Stimulated activated CD4-positive, alpha-beta T cell treated with anti-CD3 and anti-CD28 coated beads, Interleukin-15, amount 100 ng/mL, for 48 hours (primary cell): Measurements from ENCODE around the gene GRM8.
"Not testable (repeated sequence)": the region's sequence is repeated elsewhere in the genome, so short reads cannot be mapped to it uniquely, and the experiment has no call there.

Source experiments
- DNase-seq, 2 donors: peaks; one replicate each; pipeline ENCODE4 v3.0.0-alpha.2; 2020; ENCODE audit warnings: low read depth in 2 of 2

GRM8 gene

DNA sequence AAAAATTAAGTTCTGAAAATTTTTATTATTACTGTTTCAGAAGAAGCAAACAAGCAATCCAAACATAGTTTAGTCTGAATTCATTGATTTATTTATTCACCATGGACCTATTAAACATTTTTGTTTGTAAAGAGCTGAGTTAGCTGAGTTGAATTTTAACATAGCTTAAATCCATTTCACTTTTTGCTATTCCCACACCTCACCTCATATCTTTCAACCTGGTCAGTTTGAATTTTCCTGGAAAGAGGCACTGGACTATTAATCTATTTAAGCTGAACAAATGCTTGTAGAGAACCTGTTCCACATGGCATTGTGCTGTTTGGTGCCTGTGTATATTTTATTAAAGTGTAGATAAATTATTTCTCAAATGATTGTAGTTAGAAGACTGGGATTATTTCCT is 344.2 kb downstream of the GRM8 start:
- DNase-seq = not testable (repeated sequence)

- not testable (repeated sequence) for DNase-seq
These were observed 345.1 kb downstream of the GRM8 start for GRCh38 chr7:126907657-126908056.

GRCh38 chr7:126905255-126905654 is 347.5 kb downstream of the GRM8 start:
- not testable (repeated sequence) for DNase-seq

DNA sequence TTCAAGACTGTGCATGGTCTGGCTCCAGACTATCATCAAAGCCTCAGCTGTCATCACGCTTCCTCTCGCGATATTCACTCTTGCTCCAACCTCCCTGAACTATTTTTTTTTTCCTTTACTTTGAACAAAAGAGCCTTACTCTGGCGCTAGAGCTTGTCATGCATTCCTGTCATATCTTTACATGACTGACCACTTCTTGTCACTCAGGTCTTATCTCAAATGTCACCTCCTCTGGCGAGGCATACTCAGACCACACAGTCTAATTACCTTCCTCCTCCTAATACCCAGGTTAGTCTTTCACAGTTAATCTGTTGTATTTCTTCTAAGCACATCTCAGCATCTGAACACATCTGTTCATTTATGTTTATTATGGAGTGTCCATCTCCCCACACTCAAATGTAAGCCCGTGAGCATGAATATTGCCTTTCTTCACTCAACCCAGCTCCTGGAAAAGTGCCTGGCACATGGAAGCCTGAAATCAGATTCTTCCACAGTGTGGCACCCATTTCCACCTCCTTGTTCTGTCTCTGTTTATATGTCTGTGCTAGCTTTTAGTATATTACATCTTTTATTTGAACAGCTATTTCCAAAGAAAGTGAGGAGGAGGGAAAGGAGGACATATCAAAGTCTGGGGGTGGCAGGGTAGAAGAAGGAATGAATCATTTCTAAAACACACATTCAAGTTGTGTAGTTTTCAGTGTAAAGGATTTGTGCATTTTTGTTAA is 351.5 kb downstream of the GRM8 start:
- not testable (repeated sequence) for DNase-seq

DNA sequence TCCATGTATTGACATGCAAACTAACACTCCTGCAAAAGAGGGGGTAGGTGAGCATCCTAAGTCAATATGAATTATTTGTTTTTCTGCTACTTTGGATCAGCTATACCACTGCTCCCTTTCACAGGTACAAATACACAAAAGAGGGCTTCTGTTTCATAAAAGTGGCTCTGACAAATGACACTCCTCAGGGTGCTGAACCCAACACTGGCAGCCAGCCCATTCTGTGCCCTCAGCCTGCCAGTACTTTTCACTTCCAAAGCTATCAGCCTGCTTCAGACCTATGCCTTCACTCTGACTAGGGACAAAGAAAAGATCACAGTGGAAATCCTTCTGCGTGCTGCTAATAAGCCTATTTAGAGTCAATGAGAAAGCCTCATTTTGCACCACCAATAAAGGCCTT is 364.8 kb downstream of the GRM8 start:
- DNase-seq = not testable (repeated sequence)

DNA sequence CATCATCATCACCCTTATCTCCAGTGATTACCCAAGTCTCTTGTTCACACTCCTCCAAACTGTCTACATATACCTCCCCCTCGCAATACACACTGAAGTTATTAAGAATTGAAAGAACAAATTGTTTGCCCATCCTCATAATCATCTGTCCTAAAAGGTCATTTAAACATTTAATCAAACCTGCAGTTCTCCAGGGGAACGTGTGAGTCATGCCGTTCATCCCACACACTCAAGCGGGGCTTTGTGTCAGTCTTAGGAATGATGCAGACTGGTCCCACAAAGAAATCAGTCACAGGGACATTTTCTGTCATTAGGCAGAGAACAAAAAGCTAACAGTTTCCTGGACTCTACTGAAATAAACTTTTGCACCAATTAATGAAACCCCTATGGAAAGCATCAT is 365.2 kb downstream of the GRM8 start:
- DNase-seq = not testable (repeated sequence)

DNA sequence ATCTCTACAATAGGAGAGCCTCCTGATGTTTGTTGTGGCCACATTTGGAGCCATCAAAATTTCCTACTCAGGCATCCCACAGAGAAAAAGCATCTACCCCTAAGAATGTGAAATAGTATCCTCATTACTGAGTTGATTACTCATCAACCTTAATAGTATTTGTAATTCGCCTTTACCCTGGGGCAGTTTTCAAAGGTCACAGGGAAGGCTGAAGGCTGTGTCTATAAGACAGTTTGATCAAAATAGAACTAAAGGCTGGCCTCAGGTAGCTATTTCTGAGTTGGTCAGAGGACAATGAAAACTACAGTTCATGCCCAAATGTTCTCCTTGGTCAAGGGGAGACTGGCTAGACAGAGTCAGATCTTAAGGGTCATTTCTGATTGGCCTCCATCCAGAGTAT is 370.0 kb downstream of the GRM8 start:
- not testable (repeated sequence) for DNase-seq

- not testable (repeated sequence) for DNase-seq
These were observed 370.8 kb downstream of the GRM8 start for GRCh38 chr7:126881908-126882307.

- no peak for DNase-seq
These were observed 371.4 kb downstream of the GRM8 start for GRCh38 chr7:126881315-126881714.

DNA sequence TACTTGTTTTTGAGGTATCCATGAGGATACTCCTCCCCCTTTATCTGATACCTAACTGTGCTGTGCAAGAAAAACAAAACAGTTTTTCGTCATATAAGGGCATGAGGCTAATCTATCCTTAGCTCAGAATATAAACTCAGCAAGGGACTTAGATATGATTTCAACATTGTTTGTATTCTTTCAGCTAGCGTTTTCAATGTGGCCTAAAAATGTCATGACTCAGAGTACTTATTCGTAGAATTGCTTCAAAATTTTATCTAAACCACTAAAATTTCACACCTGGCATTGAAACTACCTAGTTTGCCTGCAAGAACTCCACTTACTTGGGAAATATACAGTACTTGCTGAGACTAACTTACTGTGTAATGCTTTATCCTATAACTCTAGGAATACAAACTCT is 376.2 kb downstream of the GRM8 start:
- DNase-seq = not testable (repeated sequence)

GRCh38 chr7:126856691-126857291 is 395.9 kb downstream of the GRM8 start:
- DNase-seq = no peak

DNA sequence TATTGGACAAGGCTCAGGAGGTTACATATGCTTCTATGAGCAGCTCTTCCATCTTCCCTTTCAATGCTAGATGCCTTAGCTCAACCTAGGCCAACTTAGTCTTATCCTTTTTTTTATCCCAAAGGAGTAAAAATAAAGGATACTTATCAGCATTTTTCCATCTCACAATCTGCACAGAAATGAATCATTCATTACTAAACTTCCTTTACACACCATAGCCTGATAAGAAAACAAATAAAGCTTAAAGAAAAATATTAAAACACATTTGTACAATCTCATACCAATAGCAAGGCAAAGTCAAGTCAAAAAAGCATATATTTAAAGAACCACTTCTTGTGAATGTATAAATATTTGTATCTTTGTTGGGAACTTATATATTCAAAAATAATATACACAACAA is 407.4 kb downstream of the GRM8 start:
- no peak for DNase-seq

DNA sequence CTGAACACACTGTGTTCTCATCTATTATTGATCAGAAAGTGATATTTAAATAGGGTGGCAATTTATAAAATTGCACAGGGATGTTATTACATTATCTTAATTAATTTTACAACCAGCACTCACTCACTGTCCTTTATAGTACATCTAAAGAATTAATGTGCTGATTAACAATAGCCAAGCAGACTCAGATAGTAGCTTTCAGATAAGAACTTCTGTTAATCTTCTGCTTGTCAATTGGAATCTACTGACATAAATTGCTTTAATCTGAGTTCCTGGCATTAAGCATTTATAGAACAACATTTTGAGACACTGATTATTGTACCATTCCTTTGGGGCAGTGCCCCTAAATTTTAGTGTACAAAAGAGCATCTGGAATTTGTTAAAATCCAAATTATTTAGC is 408.9 kb downstream of the GRM8 start:
- DNase-seq = no peak

GRCh38 chr7:126843336-126843735 is 409.4 kb downstream of the GRM8 start:
- DNase-seq = no peak

GRCh38 chr7:126842451-126842850 is 410.3 kb downstream of the GRM8 start:
- no peak for DNase-seq

DNA sequence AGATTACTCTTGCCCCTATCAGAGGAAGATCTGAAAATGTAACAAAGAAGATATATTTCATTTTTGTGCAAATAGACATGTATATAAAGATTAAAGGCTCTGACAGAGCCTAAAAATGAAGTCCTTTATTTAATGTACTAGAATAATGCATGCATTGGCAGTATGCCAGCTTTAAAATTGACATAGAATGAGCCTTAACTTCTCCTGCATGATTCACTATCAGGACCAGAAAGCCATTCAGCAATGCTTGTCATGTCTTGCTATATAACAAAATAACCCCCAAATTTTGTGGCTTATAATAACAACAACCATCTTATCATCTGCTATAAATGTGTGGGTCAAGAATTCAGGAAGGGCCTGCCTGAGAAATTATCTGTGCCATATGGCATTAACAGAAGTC is 411.9 kb downstream of the GRM8 start:
- DNase-seq = no peak

- no peak for DNase-seq
These were observed 413.1 kb downstream of the GRM8 start for GRCh38 chr7:126839624-126840023.

GRCh38 chr7:126838194-126838593 is 414.5 kb downstream of the GRM8 start:
- DNase-seq = no peak

GRCh38 chr7:126831241-126831640 is 421.5 kb downstream of the GRM8 start:
- DNase-seq = not testable (repeated sequence)

GRCh38 chr7:126820925-126821324 is 431.8 kb downstream of the GRM8 start:
- no peak for DNase-seq

- DNase-seq = no peak
These were observed 433.6 kb downstream of the GRM8 start for GRCh38 chr7:126819197-126819484.

DNA sequence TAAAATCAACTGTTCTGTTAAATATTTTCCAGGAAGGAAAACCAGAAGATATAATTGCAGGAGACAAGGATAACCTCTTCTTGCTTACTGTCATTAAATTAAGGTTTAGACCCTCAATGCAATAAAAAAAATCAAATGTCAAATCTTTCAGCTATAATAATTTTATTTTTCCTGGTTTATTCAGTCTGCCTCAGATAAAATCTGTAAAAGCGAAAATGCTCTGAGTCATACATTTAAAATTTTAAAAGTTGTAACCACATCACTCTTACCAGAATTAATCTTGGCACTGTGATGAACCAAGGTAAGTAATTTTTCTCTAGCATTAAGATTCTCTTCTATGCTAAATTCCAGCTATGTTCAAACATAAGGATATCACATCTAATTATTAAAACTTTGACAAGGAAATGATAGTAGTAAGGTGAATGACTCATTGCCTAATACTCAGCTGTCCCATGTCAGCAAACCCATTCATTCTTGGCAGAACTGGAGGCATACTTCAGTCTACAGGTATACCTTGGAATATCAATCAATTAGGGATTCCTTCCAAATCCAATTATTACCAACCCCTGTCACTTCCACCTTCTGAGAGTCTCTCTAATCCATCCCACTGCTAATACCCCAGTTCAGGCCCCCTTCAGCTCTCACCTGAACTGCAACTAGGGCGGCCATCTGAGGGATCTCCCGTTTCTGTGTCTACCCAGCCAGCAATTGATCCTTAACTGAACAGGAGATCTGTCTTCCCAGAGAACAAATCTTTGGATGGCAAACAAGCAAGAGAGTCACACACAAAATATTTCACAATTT is 434.1 kb downstream of the GRM8 start:
- DNase-seq = no peak

DNA sequence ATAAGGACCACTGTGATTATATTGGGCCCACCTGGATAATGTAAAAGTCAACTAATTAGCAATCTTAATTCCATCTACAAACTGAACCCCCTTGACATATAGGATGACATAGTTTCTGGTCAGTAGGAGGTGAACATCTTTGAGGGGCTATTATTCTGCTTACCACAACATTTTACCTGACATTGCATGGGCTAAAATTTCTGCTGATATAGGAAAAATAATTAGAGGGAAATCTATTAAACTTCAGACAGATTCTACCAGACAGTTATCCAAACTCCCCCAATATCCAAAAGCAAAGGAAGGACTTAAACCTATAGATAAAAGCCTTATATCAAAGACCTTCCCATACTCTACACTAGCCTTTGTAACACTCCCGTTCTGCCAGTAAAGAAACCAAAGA is 443.6 kb downstream of the GRM8 start:
- DNase-seq = no peak
